Small intestine (tissue), 4 donors: ENCODE results near the gene DUOX1. TPM values are rescaled to one million over a fixed set of nuclear protein-coding genes. Genes with fewer than 3 reads are reported as not detected.

Experiments
- polyA plus RNA-seq, 4 donors: library from polyadenylated mRNA; stranded (reverse) in 3 of 4; unstranded in 1 of 4; fragments of 200-250 nt in 3 of 4; fragments of 120-200 nt in 1 of 4; gene quantifications; one replicate each; pipeline versions ENCODE4 v1.2.1 to v1.2.3, GENCODE V29; 2013
- donor health status: healthy with polysubstance abuse.
- donor health status: Bipolar disorder and iron deficiency.
- donor health status: healthy.

The DUOX1 gene
- polyA plus RNA-seq, 4 donors = 0.33 to 2.5 (median 0.67) TPM; not detected in 1

Other genes starting within 250 kb of the DUOX1 start
- not detected for gene TERB2, start 173.3 kb upstream of the DUOX1 start, polyA plus RNA-seq
- 10 to 100 TPM; 13.4 to 78.2 (median 26.6) TPM for gene SORD, start 106.8 kb upstream of the DUOX1 start, polyA plus RNA-seq
- gene DUOX2, start 15.8 kb upstream of the DUOX1 start, polyA plus RNA-seq = 1 to 10 TPM in 1 of 4 donors, under 1 TPM in 1, not detected in 2; 0.38 to 8.7 TPM
- gene DUOXA2, start 15.7 kb upstream of the DUOX1 start, polyA plus RNA-seq = 1 to 10 TPM in 1 of 4 donors, under 1 TPM in 1, not detected in 2; 0.12 to 7.5 TPM
- gene DUOXA1, start 115 bp upstream of the DUOX1 start, polyA plus RNA-seq = under 1 TPM; 0.18 to 0.89 (median 0.37) TPM
- gene SHF, start 58.0 kb downstream of the DUOX1 start, polyA plus RNA-seq = 10 to 100 TPM in 3 of 4 donors, 1 to 10 TPM in 1; 9.5 to 25.0 (median 11.6) TPM
- gene SLC28A2, start 122.2 kb downstream of the DUOX1 start, polyA plus RNA-seq = 10 to 100 TPM in 3 of 4 donors, 1 to 10 TPM in 1; 5.4 to 47.1 (median 33.3) TPM
- gene GATM, start 248.6 kb downstream of the DUOX1 start, polyA plus RNA-seq = 100 to 1,000 TPM in 2 of 4 donors, 10 to 100 TPM in 2; 50.3 to 545 (median 119) TPM